GM10248 (cell line): ENCODE data around the gene CRYBA1.

Experiments
- CTCF ChIA-PET: fragments of 300-600 bp; sonication (Branson Sonifier 250); formaldehyde crosslinking; extraction: SDS; loops from one replicate; lab custom pipeline; 2021; ENCODE audit warnings: antibody characterized with exemption; lab: Yijun Ruan, JAX
- POLR2A ChIA-PET: fragments of 350-650 bp; sonication (Branson Sonifier 250); formaldehyde crosslinking; extraction: SDS; loops from one replicate; lab custom pipeline; 2020; ENCODE audit warnings: antibody characterized with exemption; lab: Yijun Ruan, JAX
- DNase-seq: peaks from one replicate; pipeline ENCODE4 v3.0.0; 2012; ENCODE audit errors: extremely low spot score
- CTCF ChIP-seq: IDR thresholded peaks from 2 replicates; pipeline ENCODE4 v1.5.1; 2012; ENCODE audit warnings: mild to moderate bottlenecking, low read depth; ENCODE audit errors: extremely low read depth, missing control alignments, control extremely low read depth

CRYBA1 gene

DNA sequence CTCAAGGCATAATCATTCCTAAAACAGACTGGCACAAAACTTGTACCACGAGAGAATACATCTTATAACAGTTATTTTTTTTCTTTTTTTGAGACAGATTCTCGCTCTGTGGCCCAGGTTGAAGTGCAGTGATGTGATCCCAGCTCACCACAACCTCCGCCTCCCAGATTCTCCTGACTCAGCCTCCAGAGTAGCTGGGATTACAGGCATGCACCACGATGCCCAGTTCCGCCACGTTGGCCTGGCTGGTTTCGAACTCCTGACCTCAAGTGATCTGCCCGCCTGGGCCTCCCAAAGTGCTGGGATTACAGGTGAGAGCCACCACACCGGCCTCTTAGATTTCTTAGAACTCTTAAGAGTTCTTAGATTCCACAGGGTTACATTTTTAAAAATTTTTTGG is 43.2 kb downstream of the CRYBA1 start:
- POLR2A ChIA-PET: interaction anchor here (1.5 kb wide), 1 partner anchor 141 kb away, joined by 6 read pairs; no protein-coding TSS in a partner anchor
- DNase-seq: no peak
- CTCF ChIA-PET: interaction anchor here (0.9 to 3.2 kb wide), 5 partner anchors 10 to 166 kb away, joined by 3 to 18 read pairs (median 5); no protein-coding TSS in a partner anchor
- no peak for TF ChIP-seq CTCF

DNA sequence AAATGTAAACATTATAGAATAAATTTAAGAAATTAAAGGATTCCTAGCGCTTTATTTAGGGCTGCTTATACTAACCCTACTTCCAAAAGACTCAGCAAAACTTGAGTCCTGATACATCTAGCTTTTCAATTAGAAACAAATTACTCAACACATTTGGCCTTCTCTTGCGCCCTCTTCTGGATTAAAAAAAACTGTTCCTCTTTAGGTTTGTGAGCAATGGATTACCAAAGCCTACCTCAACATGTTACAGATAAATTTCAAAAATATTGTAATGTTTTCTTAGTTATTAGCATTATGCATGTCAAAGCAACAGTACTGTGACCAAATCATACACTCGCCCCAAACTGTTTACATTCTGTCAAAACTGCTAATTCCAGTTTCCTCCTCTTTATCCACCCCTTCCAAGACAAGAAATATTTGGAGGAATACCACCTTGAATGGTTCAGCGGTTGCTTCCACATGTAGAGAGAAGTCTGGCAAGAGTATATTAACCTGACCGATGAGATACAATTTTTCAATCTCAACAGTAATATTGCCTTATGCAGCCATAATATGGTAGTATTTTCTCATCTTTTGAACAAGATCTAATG is 44.6 kb downstream of the CRYBA1 start:
- CTCF ChIA-PET: interaction anchor here (0.6 to 3.2 kb wide), 14 partner anchors 10 to 167 kb away, joined by 3 to 18 read pairs (median 5); no protein-coding TSS in a partner anchor
- peak; percentile 60 for TF ChIP-seq CTCF
- POLR2A ChIA-PET: interaction anchor here (1.1 to 1.5 kb wide), 3 partner anchors 10 to 142 kb away, joined by 5 to 12 read pairs (median 6); no protein-coding TSS in a partner anchor
- peak; percentile 56 for DNase-seq

GRCh38 chr17:29292071-29292991 is 45.7 kb downstream of the CRYBA1 start:
- TF ChIP-seq CTCF: no peak
- CTCF ChIA-PET: interaction anchor here (0.8 to 3.2 kb wide), 9 partner anchors 10 to 175 kb away, joined by 4 to 18 read pairs (median 11); no protein-coding TSS in a partner anchor
- DNase-seq: peak; percentile 59
- POLR2A ChIA-PET: interaction anchor here (0.6 to 1.3 kb wide), 7 partner anchors 10 to 1097 kb away, joined by 3 to 6 read pairs (median 3); partner anchors contain the start of gene MYO18A

DNA sequence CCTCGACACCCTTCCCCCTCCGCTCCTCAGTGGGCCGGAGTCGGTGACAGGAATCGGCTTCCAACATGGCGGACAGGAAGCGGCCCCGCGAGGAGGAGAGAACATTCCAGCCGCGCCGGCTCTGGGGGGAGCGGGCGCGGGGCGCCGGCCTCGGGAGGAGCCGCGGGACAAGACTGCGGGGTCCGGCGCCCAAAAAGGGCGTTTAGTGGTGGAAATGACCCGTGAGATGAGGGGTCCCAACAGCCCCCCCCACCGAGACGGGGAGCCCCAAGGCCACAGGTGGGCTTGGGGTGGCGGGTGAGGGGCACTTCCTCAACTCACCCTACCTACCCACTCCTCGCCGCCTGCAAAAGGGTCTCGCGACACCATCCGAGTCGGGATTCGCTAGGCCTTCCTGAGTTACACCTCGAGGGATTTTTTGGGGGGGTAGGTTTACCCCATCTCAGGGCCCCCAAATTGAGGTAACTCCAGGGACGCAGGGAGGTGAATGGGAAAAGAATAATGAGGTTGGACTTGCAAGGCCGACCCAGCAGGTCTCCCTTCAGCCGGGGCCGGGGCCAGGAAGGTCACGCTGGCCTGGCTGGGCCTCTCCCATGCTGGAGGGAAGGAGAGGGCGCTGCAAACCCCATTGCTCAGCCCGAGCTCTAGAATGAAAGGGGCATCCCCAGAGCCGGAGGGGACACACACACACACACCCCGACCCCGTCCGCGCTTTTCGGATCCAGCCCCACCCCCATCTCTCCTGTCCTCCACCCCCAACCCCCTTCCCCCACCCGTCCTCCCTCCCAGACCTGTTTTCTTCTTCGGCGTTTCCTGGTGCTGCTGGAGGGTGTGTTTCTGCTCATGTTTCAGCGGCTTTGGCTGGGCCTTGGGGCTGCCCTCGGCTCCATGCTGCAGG is 46.6 kb downstream of the CRYBA1 start:
- ChIA-PET POLR2A (interaction anchor here (0.5 to 1.6 kb wide), 17 partner anchors 9 to 1248 kb away, joined by 3 to 9 read pairs (median 3); partner anchors contain the start of gene MYO18A), CTCF (interaction anchor here (0.6 to 3.2 kb wide), 5 partner anchors 10 to 148 kb away, joined by 3 to 18 read pairs (median 5); no protein-coding TSS in a partner anchor)
- TF ChIP-seq CTCF: peak; percentile 27
- peak; percentile 63 for DNase-seq

DNA sequence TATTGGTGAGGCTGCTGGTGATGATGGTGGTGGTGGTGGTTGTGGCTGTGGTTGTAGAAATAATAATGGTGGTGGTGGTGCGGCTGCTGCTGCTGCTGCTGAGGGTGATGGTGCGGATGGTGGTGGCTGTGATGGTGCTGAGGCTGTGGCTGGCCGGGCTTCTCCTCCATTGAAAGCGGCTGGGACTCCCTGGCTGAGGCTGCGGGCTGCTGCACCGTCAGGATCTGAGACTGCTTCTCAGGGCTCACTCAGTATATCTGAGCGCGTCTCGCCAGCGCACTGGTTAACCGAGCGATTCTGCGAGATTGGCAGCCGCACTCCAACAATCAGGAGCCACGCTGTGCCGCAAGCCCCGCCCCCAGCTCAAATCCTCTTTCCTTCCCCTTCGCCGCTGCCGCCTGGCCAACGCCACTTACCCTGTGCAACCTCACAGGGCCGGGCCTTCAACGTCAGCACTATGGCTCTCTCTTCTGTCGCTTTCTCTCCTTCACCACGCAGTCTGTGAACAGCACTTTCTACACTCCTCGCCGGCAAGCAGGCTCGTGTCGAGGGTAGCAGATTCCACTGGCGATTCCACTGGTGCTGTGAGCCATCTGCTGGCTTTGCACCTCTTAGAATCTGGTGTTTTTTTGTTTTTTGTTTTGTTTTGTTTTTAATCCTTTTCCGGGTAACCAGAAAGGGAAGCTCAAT is 47.4 kb downstream of the CRYBA1 start, which contains the start of gene NUFIP2:
Gene NUFIP2, minus strand, starts transcription at position 259 of the 690 bp plus-strand sequence. Its CDS starts 89 bp downstream, at position 170.
- no peak for TF ChIP-seq CTCF
- ChIA-PET CTCF (interaction anchor here (0.6 to 1.3 kb wide), 3 partner anchors 11 to 149 kb away, joined by 3 to 5 read pairs (median 3); no protein-coding TSS in a partner anchor), POLR2A (interaction anchor here (0.5 to 1.6 kb wide), 18 partner anchors 11 to 1456 kb away, joined by 3 to 9 read pairs (median 4); no protein-coding TSS in a partner anchor)
- DNase-seq: peak; percentile 96
